Measurements from ENCODE around the gene ACIN1. TPM values are rescaled to one million over a fixed set of nuclear protein-coding genes. Genes with fewer than 3 reads are reported as not detected.

ACIN1 gene
- total and polyA plus RNA-seq, 2 of the 13 experiments (the other 11 are each of a cell fraction or from before 2014, with no cell fraction given) = 165 to 183 TPM

DNA sequence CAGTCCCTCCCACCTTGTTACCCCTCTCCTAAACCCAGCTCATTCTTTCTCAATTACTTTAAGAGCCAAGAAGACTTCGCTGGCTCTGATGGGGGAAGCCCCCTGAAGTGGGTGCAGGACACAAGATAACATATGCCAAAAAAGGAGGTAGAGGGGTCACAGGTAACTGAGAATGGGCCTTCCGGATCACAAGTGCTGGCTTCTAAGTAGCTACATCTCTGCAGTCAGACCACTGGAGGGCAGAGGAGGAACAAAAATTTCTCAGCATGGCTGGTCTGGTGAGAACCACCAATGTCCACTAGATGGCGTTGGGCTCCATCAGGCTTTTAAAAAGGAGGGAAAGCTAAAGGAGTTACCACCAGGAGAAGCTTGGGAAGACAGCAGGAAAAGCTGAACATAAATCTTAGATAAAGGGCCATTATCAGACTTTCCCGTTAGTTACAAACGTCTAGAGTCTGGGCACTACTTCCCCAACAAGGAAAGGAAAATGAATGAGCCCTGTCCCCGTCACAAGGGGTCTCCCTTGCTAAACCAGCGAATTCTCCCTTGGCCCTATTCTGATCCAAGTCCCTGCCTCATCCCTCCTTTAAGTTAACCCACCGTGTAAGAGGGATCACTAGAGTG is 26.0 kb downstream of the ACIN1 start (continued):
- TF ChIP-seq, protein P1, sequence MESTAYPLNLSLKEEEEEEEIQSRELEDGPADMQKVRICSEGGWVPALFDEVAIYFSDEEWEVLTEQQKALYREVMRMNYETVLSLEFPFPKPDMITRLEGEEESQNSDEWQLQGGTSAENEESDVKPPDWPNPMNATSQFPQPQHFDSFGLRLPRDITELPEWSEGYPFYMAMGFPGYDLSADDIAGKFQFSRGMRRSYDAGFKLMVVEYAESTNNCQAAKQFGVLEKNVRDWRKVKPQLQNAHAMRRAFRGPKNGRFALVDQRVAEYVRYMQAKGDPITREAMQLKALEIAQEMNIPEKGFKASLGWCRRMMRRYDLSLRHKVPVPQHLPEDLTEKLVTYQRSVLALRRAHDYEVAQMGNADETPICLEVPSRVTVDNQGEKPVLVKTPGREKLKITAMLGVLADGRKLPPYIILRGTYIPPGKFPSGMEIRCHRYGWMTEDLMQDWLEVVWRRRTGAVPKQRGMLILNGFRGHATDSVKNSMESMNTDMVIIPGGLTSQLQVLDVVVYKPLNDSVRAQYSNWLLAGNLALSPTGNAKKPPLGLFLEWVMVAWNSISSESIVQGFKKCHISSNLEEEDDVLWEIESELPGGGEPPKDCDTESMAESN (CRISPR knock-in tag; conservative IDR thresholded peaks at IDR 0.05) = 0 out of 2 replicates have a peak, but pooled peaks have one; percentile 75
- peak; percentile 65; the same call in 1 of the 2 replicates for TF ChIP-seq ARID4A (CRISPR knock-in tag; IDR thresholded peaks at IDR 0.05; ENCODE audit: borderline replicate concordance)
- peak; percentile 69 for TF ChIP-seq KDM2A (CRISPR knock-in tag; IDR thresholded peaks at IDR 0.05; ENCODE audit: borderline replicate concordance, low read depth)
- no peak for TF ChIP-seq ZSCAN22 (CRISPR knock-in tag; IDR thresholded peaks at IDR 0.05)
- TF ChIP-seq TBL1XR1 (IDR thresholded peaks at IDR 0.05; ENCODE audit: borderline replicate concordance, low read length, partially characterized antibody) = no peak
- peak; percentile 91 for TF ChIP-seq ELF3 (CRISPR knock-in tag; IDR thresholded peaks at IDR 0.05)
- peak; percentile 44; the same call in 1 of the 2 replicates for TF ChIP-seq AKAP8 (CRISPR knock-in tag; IDR thresholded peaks at IDR 0.05)
- TF ChIP-seq, protein P2, sequence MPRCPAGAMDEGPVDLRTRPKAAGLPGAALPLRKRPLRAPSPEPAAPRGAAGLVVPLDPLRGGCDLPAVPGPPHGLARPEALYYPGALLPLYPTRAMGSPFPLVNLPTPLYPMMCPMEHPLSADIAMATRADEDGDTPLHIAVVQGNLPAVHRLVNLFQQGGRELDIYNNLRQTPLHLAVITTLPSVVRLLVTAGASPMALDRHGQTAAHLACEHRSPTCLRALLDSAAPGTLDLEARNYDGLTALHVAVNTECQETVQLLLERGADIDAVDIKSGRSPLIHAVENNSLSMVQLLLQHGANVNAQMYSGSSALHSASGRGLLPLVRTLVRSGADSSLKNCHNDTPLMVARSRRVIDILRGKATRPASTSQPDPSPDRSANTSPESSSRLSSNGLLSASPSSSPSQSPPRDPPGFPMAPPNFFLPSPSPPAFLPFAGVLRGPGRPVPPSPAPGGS (CRISPR knock-in tag; IDR thresholded peaks at IDR 0.05) = 0 out of 2 replicates have a peak, but pooled peaks have one; percentile 6
- TF ChIP-seq, protein P3, sequence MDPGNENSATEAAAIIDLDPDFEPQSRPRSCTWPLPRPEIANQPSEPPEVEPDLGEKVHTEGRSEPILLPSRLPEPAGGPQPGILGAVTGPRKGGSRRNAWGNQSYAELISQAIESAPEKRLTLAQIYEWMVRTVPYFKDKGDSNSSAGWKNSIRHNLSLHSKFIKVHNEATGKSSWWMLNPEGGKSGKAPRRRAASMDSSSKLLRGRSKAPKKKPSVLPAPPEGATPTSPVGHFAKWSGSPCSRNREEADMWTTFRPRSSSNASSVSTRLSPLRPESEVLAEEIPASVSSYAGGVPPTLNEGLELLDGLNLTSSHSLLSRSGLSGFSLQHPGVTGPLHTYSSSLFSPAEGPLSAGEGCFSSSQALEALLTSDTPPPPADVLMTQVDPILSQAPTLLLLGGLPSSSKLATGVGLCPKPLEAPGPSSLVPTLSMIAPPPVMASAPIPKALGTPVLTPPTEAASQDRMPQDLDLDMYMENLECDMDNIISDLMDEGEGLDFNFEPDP (CRISPR knock-in tag; conservative IDR thresholded peaks at IDR 0.05) = no peak
- no peak for TF ChIP-seq NFE2L2 (IDR thresholded peaks at IDR 0.05; ENCODE audit: low read length)
- no peak; the same call in 1 of the 2 replicates for TF ChIP-seq SAFB2 (CRISPR knock-in tag; IDR thresholded peaks at IDR 0.05; ENCODE audit: borderline replicate concordance, low read depth)
- TF ChIP-seq GTF3A (CRISPR knock-in tag; conservative IDR thresholded peaks at IDR 0.05) = no peak
- TF ChIP-seq ETV5 (CRISPR knock-in tag; IDR thresholded peaks at IDR 0.05; ENCODE audit: borderline replicate concordance) = peak; percentile 54; the same call in 1 of the 2 replicates
- no peak; a peak in 1 of 4 replicates for TF ChIP-seq EP300 (IDR thresholded peaks at IDR 0.05; ENCODE audit: low read depth in 2 of 2, low read length in 2 of 2)
- no peak for TF ChIP-seq EP300 (CRISPR knock-in tag; IDR thresholded peaks at IDR 0.05; ENCODE audit: borderline replicate concordance)
- no peak for TF ChIP-seq RARG (CRISPR knock-in tag; IDR thresholded peaks at IDR 0.05; ENCODE audit: low read depth)

All from HepG2 (cell line).